ENCODE results near the gene SPON1. TPM values are rescaled to one million over a fixed set of nuclear protein-coding genes. Genes with fewer than 3 reads are reported as not detected.

SPON1 gene
- total and polyA plus RNA-seq, 2 of the 8 experiments (the other 6 are each of a cell fraction or from before 2014, with no cell fraction given) = 1.5 to 5.4 TPM

DNA sequence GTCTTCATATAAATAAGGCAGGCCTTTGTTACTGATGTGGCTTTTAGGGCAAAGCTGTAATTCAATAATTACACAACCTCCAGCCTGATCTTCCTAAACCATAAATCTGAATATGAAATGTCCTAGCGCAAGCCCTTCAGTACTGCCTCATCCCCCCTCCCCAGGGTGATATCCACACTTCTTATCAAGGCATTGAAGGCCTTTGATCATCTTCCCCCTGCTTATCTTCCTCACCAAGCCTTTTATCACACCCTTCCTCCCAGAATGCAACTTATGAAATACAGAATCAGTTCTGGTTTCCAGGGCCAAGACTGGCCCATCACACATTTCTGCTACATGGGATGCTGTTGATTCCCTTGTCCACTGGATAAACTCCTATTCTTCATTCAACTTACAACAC, 12.1 kb downstream of the SPON1 start:
- no peaks in the 10 kb centered on the region for H3K36me3 ChIP-seq (ENCODE audit: control insufficient read depth in 2 of 4, insufficient read depth in 4 of 4, low read length in 3 of 4)
- H2BK12ac ChIP-seq (ENCODE audit: low read depth, low read length) = no peak overlapping the region
- ChIA-PET CTCF (ENCODE audit: partially characterized antibody) (interaction anchor here (1.0 to 8.2 kb wide), 3 partner anchors 17 to 158 kb away, joined by 3 to 101 read pairs (median 3); partner anchors contain the start of gene SPON1), POLR2A (ENCODE audit: partially characterized antibody) (no interaction called here)
- no peak overlapping the region for H3K4me3 ChIP-seq (ENCODE audit: extremely low read depth in 1 of 4, insufficient read depth in 2 of 4, low read depth in 3 of 4, low read length in 4 of 4)
- H4K8ac ChIP-seq (ENCODE audit: extremely low read depth, insufficient read depth, low read length) = no peak overlapping the region
- no peaks in the 10 kb centered on the region for H3K79me2 ChIP-seq (ENCODE audit: control insufficient read depth in 1 of 2, insufficient read depth in 2 of 2, low read length in 2 of 2)
- no peaks in the 10 kb centered on the region for H3K27me3 ChIP-seq (replicated peaks in 1 of 4; ENCODE audit: control insufficient read depth in 3 of 4, extremely low read depth in 1 of 4, insufficient read depth in 3 of 4, low read length in 3 of 4)
- no peak overlapping the region for H4K5ac ChIP-seq (ENCODE audit: insufficient read length, low read depth, low read length)
- no peak overlapping the region for H4K91ac ChIP-seq (replicated peaks; ENCODE audit: insufficient read length, low read length)
- no peak overlapping the region for H3K56ac ChIP-seq (replicated peaks; ENCODE audit: insufficient read length, low read depth, low read length)
- H3K4ac ChIP-seq (replicated peaks; ENCODE audit: insufficient read length, low read depth, low read length) = no peak overlapping the region
- H2AK5ac ChIP-seq (ENCODE audit: low read depth, low read length) = no peak overlapping the region
- DNase-seq (ENCODE audit: low read depth in 1 of 2, low spot score in 2 of 2) = no peak
- H2AFZ ChIP-seq (ENCODE audit: low read length) = no peak overlapping the region
- H2BK5ac ChIP-seq (ENCODE audit: low read depth, low read length) = no peak overlapping the region
- no peak overlapping the region for H3K14ac ChIP-seq (ENCODE audit: insufficient read length)
- H2BK15ac ChIP-seq (ENCODE audit: low read length) = no peak overlapping the region
- H2BK20ac ChIP-seq (ENCODE audit: low read length) = no peak overlapping the region
- H3K79me1 ChIP-seq (ENCODE audit: low read depth, low read length) = no peaks in the 10 kb centered on the region
- no peak overlapping the region for H3K9ac ChIP-seq (replicated peaks in 1 of 4; ENCODE audit: extremely low read depth in 1 of 4, low read depth in 3 of 4, low read length in 3 of 4)
- no peaks in the 10 kb centered on the region for H4K20me1 ChIP-seq (replicated peaks in 1 of 2; ENCODE audit: control insufficient read depth in 1 of 2, insufficient read depth in 2 of 2, low read length in 2 of 2)
- H3K27ac ChIP-seq (ENCODE audit: low read depth, low read length) = no peak overlapping the region
- H3K4me1 ChIP-seq (replicated peaks in 1 of 4; ENCODE audit: control insufficient read depth in 3 of 4, insufficient read depth in 4 of 4, low read length in 3 of 4) = no peaks in the 10 kb centered on the region
- no peaks in the 10 kb centered on the region for H3K9me3 ChIP-seq (ENCODE audit: insufficient read depth in 2 of 2, low read depth in 1 of 2, low read length in 1 of 2)
- no peak overlapping the region for H2BK120ac ChIP-seq (replicated peaks; ENCODE audit: low read depth, low read length)
- no peak for FAIRE-seq
- H3K18ac ChIP-seq (ENCODE audit: extremely low read depth, low read length) = no peak overlapping the region
- WGBS, 2 experiments (ENCODE audit: extremely low coverage in 1 of 2, insufficient coverage in 1 of 2, insufficient read length in 1 of 2, insufficient replicate concordance in 2 of 2, low coverage in 1 of 2, low lambda C conversion rate in 2 of 2, missing lambda C conversion rate in 1 of 2) = 91% methylated on average over 1 of the region's 1 CpG; no CpG with 5 or more reads in 1 of the 2 experiments
- H3K23me2 ChIP-seq (ENCODE audit: low read depth, low read length) = no peaks in the 10 kb centered on the region
- no peak for TF ChIP-seq PHF8 (conservative IDR thresholded peaks at IDR 0.05; ENCODE audit: low read depth, low read length)
- TF ChIP-seq ASH2L (IDR thresholded peaks at IDR 0.05; ENCODE audit: low read length) = no peak
- no peak for TF ChIP-seq POLR2AphosphoS5 (IDR thresholded peaks at IDR 0.05; ENCODE audit: low read depth, low read length)
- no peak for TF ChIP-seq SIN3A (conservative IDR thresholded peaks at IDR 0.05 in 1 of 2, IDR thresholded peaks at IDR 0.05 in 1 of 2; ENCODE audit: low read depth in 1 of 2, low read length in 2 of 2)
- TF ChIP-seq JUN (IDR thresholded peaks at IDR 0.05; ENCODE audit: low read depth, low read length) = no peak
- no peak for TF ChIP-seq POLR2A (IDR thresholded peaks at IDR 0.05; ENCODE audit: control extremely low read depth in 1 of 2, low read depth in 2 of 2, low read length in 2 of 2)
- no peak for TF ChIP-seq BACH1 (IDR thresholded peaks at IDR 0.05; ENCODE audit: low read length)
- TF ChIP-seq SP1 (IDR thresholded peaks at IDR 0.05; ENCODE audit: low read depth, low read length) = no peak
- TF ChIP-seq JUND (IDR thresholded peaks at IDR 0.05; ENCODE audit: low read length) = no peak
- H3K4me2 ChIP-seq (ENCODE audit: insufficient read depth in 1 of 2, low read depth in 2 of 2, low read length in 2 of 2) = no peak overlapping the region
- no peak overlapping the region for H3K23ac ChIP-seq (ENCODE audit: insufficient read length)
